ENCODE data around the gene NOL4L. TPM values are rescaled to one million over a fixed set of nuclear protein-coding genes. Genes with fewer than 3 reads are reported as not detected.

Gene NOL4L
- total and polyA plus RNA-seq, 2 experiments from 2014 or later, result 35.6 to 42.9 TPM

- Histone ChIP-seq H2AFZ (no peak overlapping the region), H3K9me3 (ENCODE audit: low read depth) (no peaks in the 10 kb centered on the region), H3K4me3 (no peak overlapping the region), H3K4me2 (no peak overlapping the region), H4K20me1 (ENCODE audit: insufficient read depth, poor library complexity, severe bottlenecking) (no peaks in the 10 kb centered on the region), H3K79me2 (no peaks in the 10 kb centered on the region), H3K4me1 (ENCODE audit: insufficient read depth) (peaks cover 5% of the 10 kb centered on the region), H3K27me3 (peaks cover 12% of the 10 kb centered on the region), H3K36me3 (replicated peaks; ENCODE audit: insufficient read depth, low read depth) (no peaks in the 10 kb centered on the region), H3K27ac (no peak overlapping the region), H3K9me2 (replicated peaks; ENCODE audit: insufficient read depth) (no peaks in the 10 kb centered on the region)
- 79% methylated on average over 22 of the region's 22 CpGs for WGBS (ENCODE audit: low lambda C conversion rate, missing lambda C conversion rate)
- TF ChIP-seq EZH2 (IDR thresholded peaks at IDR 0.05; ENCODE audit: borderline replicate concordance) (no peak), CTCF (IDR thresholded peaks at IDR 0.05; ENCODE audit: poor library complexity) (no peak), EZH2phosphoT487 (IDR thresholded peaks at IDR 0.05; ENCODE audit: low read depth, severe bottlenecking, unreplicated experiment) (no peak)
- no peak for DNase-seq (ENCODE audit: low spot score)
Observed at GRCh38 chr20:32607727-32608663, 22.9 kb upstream of the NOL4L start.

- Histone ChIP-seq H3K27me3 (peaks cover 12% of the 10 kb centered on the region), H3K27ac (no peak overlapping the region), H2AFZ (no peak overlapping the region), H3K4me1 (ENCODE audit: insufficient read depth) (peaks cover 5% of the 10 kb centered on the region), H3K4me2 (no peak overlapping the region), H3K4me3 (no peak overlapping the region), H3K9me3 (ENCODE audit: low read depth) (no peaks in the 10 kb centered on the region), H3K79me2 (no peaks in the 10 kb centered on the region), H3K9me2 (replicated peaks; ENCODE audit: insufficient read depth) (no peaks in the 10 kb centered on the region), H3K36me3 (replicated peaks; ENCODE audit: insufficient read depth, low read depth) (no peaks in the 10 kb centered on the region), H4K20me1 (ENCODE audit: insufficient read depth, poor library complexity, severe bottlenecking) (no peaks in the 10 kb centered on the region)
- TF ChIP-seq CTCF (IDR thresholded peaks at IDR 0.05; ENCODE audit: poor library complexity) (no peak), EZH2 (IDR thresholded peaks at IDR 0.05; ENCODE audit: borderline replicate concordance) (no peak), EZH2phosphoT487 (IDR thresholded peaks at IDR 0.05; ENCODE audit: low read depth, severe bottlenecking, unreplicated experiment) (no peak)
- DNase-seq (ENCODE audit: low spot score), result no peak
- WGBS (ENCODE audit: low lambda C conversion rate, missing lambda C conversion rate), result 90% methylated on average over 8 of the region's 8 CpGs
Observed at GRCh38 chr20:32607324-32607723, 22.2 kb upstream of the NOL4L start.

- no peak for DNase-seq (ENCODE audit: low spot score)
- Histone ChIP-seq H3K4me3 (no peak overlapping the region), H2AFZ (no peak overlapping the region), H4K20me1 (ENCODE audit: insufficient read depth, poor library complexity, severe bottlenecking) (no peaks in the 10 kb centered on the region), H3K4me2 (no peak overlapping the region), H3K9me3 (ENCODE audit: low read depth) (no peaks in the 10 kb centered on the region), H3K27me3 (peaks cover 12% of the 10 kb centered on the region), H3K79me2 (no peaks in the 10 kb centered on the region), H3K36me3 (replicated peaks; ENCODE audit: insufficient read depth, low read depth) (no peaks in the 10 kb centered on the region), H3K4me1 (ENCODE audit: insufficient read depth) (peaks cover 5% of the 10 kb centered on the region), H3K9me2 (replicated peaks; ENCODE audit: insufficient read depth) (no peaks in the 10 kb centered on the region), H3K27ac (no peak overlapping the region)
- no peak for TF ChIP-seq CTCF (IDR thresholded peaks at IDR 0.05; ENCODE audit: poor library complexity)
- no peak for TF ChIP-seq EZH2 (IDR thresholded peaks at IDR 0.05; ENCODE audit: borderline replicate concordance)
- no peak for TF ChIP-seq EZH2phosphoT487 (IDR thresholded peaks at IDR 0.05; ENCODE audit: low read depth, severe bottlenecking, unreplicated experiment)
- 100% methylated on average over 1 of the region's 1 CpG for WGBS (ENCODE audit: low lambda C conversion rate, missing lambda C conversion rate)
Observed at GRCh38 chr20:32606790-32607189, 21.7 kb upstream of the NOL4L start.
